ENCODE measurements around the gene FCRL4. TPM values are rescaled to one million over a fixed set of nuclear protein-coding genes. Genes with fewer than 3 reads are reported as not detected.
A peak's percentile ranks its signal among the peaks of the same experiment; 100 is the strongest.

FCRL4 gene
- total RNA-seq, 1 experiment from 2014 or later: not detected

DNA sequence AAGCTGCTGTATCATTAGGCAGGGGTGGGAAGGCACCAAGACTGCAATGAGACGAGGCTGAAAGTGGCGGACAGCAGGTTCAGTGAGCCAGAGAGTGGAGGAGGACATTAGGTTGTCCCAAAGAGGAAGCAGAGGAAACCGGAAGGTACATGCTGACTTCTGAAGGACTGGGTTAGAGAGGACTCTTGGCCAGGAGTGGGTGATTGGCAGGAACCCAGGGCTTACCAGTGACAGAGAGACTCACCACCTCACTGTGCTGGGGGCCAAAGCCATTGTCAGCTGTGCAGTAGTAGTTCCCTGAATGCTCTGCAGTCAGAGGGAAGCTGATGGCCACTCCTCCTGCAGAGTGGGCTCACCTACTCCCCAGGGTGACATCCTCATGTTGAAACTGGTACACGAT, 41.9 kb upstream of the FCRL4 start:
- no peak overlapping the region for H2BK12ac ChIP-seq (ENCODE audit: insufficient read length, low read depth, low read length)
- no peaks in the 10 kb centered on the region for H3K79me2 ChIP-seq (ENCODE audit: insufficient read depth, low read length)
- H3K56ac ChIP-seq (ENCODE audit: insufficient read length, low read depth, low read length): no peak overlapping the region
- no peak overlapping the region for H3K23ac ChIP-seq (ENCODE audit: insufficient read length, low read depth, low read length)
- no peaks in the 10 kb centered on the region for H3K23me2 ChIP-seq (ENCODE audit: insufficient read length, low read depth, low read length, poor library complexity, severe bottlenecking)
- no peak overlapping the region for H3K4ac ChIP-seq (ENCODE audit: low read depth, low read length)
- Mint-ChIP-seq H3K4me3 (no peak overlapping the region), H3K27me3 (ENCODE audit: low read depth) (no peaks in the 10 kb centered on the region), H3K9me3 (no peaks in the 10 kb centered on the region; a peak in 1 of 5 replicates), H3K4me1 (peaks cover 0 to 3% of the 10 kb centered on the region in 2 experiments; a peak in 1 of 4 replicates), H3K27ac (peak overlapping the region in 1 of 3 experiments; percentile 19; a peak in 1 of 7 replicates), H3K36me3 (ENCODE audit: insufficient read depth in 1 of 3, low read depth in 3 of 3) (no peaks in the 10 kb centered on the region)
- no peaks in the 10 kb centered on the region for H4K20me1 ChIP-seq (ENCODE audit: control insufficient read depth, insufficient read depth, insufficient read length)
- no peak overlapping the region for H3K27ac ChIP-seq (ENCODE audit: insufficient read length, low read depth, low read length)
- H3K18ac ChIP-seq (ENCODE audit: insufficient read length, low read depth, low read length): no peak overlapping the region
- H3K27me3 ChIP-seq (ENCODE audit: insufficient read depth, low read length): no peaks in the 10 kb centered on the region
- H3K9me3 ChIP-seq (ENCODE audit: control insufficient read depth, low read depth, low read length): no peaks in the 10 kb centered on the region
- H3K4me1 ChIP-seq (ENCODE audit: insufficient read depth, low read length): peaks cover 14% of the 10 kb centered on the region; the same call in 1 of the 2 replicates
- no peak for TF ChIP-seq CTCF (conservative IDR thresholded peaks at IDR 0.05)
- H3T11ph ChIP-seq (ENCODE audit: low read length): no peak overlapping the region
- H4K5ac ChIP-seq (ENCODE audit: insufficient read length, low read depth, low read length): no peak overlapping the region
- H2AK5ac ChIP-seq (ENCODE audit: insufficient read length, low read length): no peak overlapping the region
- no peak overlapping the region for H2BK20ac ChIP-seq (ENCODE audit: low read depth, low read length, poor library complexity, severe bottlenecking)
- WGBS (ENCODE audit: extremely low coverage, insufficient read length, low lambda C conversion rate): no CpG with 5 or more reads among the region's 4 CpGs
- H3K9ac ChIP-seq (ENCODE audit: extremely low read depth, insufficient read length, low read length): no peak overlapping the region
- no peak for DNase-seq
- H2BK120ac ChIP-seq (ENCODE audit: low read depth, low read length, poor library complexity, severe bottlenecking): no peak overlapping the region
- H2BK15ac ChIP-seq (ENCODE audit: low read depth, low read length): no peak overlapping the region
- H3K14ac ChIP-seq (ENCODE audit: insufficient read depth, low read length): no peak overlapping the region
- H3K79me1 ChIP-seq (ENCODE audit: insufficient read depth, low read depth, low read length, poor library complexity, severe bottlenecking): no peaks in the 10 kb centered on the region
- H4K8ac ChIP-seq (replicated peaks; ENCODE audit: insufficient read length, low read depth, low read length): no peak overlapping the region
- H4K91ac ChIP-seq (ENCODE audit: insufficient read length, low read depth, low read length): no peak overlapping the region
- no peak overlapping the region for H2AFZ ChIP-seq (ENCODE audit: low read length)
- H2BK5ac ChIP-seq (ENCODE audit: insufficient read length, low read length): no peak overlapping the region
- no peak overlapping the region for H3K4me2 ChIP-seq (ENCODE audit: insufficient read depth, insufficient read length, low read length)
